K562 (cell line): Measurements from ENCODE around the gene PSMC2. TPM values are rescaled to one million over a fixed set of nuclear protein-coding genes. Genes with fewer than 3 reads are reported as not detected.

ENCODE experiments used
- ATAC-seq: fragments of 200-7000 bp; cut with Tn5 transposase; 3 replicates; pipeline ENCODE4 v1.9.1; 2020; ENCODE audit warnings: moderate library complexity
- BruUV-seq: library from RNA; stranded (reverse); fragments of 400-500 nt; replicated peaks from 2 replicates; lab custom pipeline; 2021; lab: Mats Ljungman, UMichigan
- CTCF ChIA-PET: fragments of 300-600 bp; formaldehyde crosslinking; extraction: SDS; loops from one replicate; lab custom pipeline; 2021; ENCODE audit warnings: low intra/inter-chr PET ratio; lab: Yijun Ruan, JAX
- POLR2A ChIA-PET: fragments of 300-600, 350-650 bp; sonication (Branson Sonifier 250); formaldehyde crosslinking; extraction: SDS; loops from one replicate; lab custom pipeline; 2021; ENCODE audit warnings: antibody characterized with exemption, inconsistent platforms; lab: Yijun Ruan, JAX
- DNase-seq, 4 experiments: peaks; one replicate each; pipeline versions ENCODE4 v3.0.0 to v3.0.0-alpha.2; 2011 to 2018; ENCODE audit warnings: low spot score in 3 of 4, mixed read lengths in 3 of 4; ENCODE audit errors: extremely low read depth in 1 of 4
- FAIRE-seq: peaks from 2 replicates; lab custom pipeline; 2011; peaks lifted over from hg19 to GRCh38; lab: Jason Lieb, UNC
- H2AFZ ChIP-seq: 2 replicates; pipeline ENCODE4 v1.6.0; 2011; ENCODE audit warnings: low read depth, low read length, control low read depth, inconsistent platforms
- H3K27ac ChIP-seq: fragments of 200-600 bp; 3 replicates; pipeline ENCODE4 v1.8.0; 2011; ENCODE audit warnings: low read depth, mild to moderate bottlenecking, control low read depth, inconsistent platforms, low read length, moderate library complexity, mixed read lengths; ENCODE audit errors: extremely low read depth
- H3K27me3 ChIP-seq, 2 experiments: fragments of 300-600 bp in 1 of 2; 2 replicates in 1 of 2; 3 replicates in 1 of 2; pipeline versions ENCODE4 v1.6.0 to v1.8.0; 2011; ENCODE audit warnings: inconsistent platforms in 2 of 2, low read length in 2 of 2, mild to moderate bottlenecking in 1 of 2, mixed read lengths in 1 of 2, moderate library complexity in 1 of 2; ENCODE audit not compliant: control insufficient read depth in 2 of 2, insufficient read depth in 2 of 2
- H3K36me3 ChIP-seq: fragments of 300-600 bp; 3 replicates; pipeline ENCODE4 v1.8.0; 2011; ENCODE audit warnings: mild to moderate bottlenecking, low read length, inconsistent platforms; ENCODE audit not compliant: control insufficient read depth, insufficient read depth
- H3K4me1 ChIP-seq, 2 experiments: fragments of 200-600 bp in 1 of 2; replicated peaks in 1 of 2; 2 replicates in 1 of 2; 3 replicates in 1 of 2; pipeline versions ENCODE4 v1.5.1 to v1.8.0; 2011; ENCODE audit warnings: inconsistent platforms in 2 of 2, low read length in 2 of 2, mild to moderate bottlenecking in 1 of 2, mixed read lengths in 1 of 2, moderate library complexity in 1 of 2; ENCODE audit not compliant: control insufficient read depth in 2 of 2, insufficient read depth in 2 of 2
- H3K4me2 ChIP-seq: 2 replicates; pipeline ENCODE4 v1.6.1; 2011; ENCODE audit warnings: low read length, control low read depth, inconsistent platforms, mixed read lengths; ENCODE audit not compliant: insufficient read depth
- H3K4me3 ChIP-seq: fragments of 200-600 bp; sonication (generic), shearing (Covaris generic); 2 replicates; pipeline ENCODE4 v1.5.1; 2016; ENCODE audit warnings: control low read depth, inconsistent platforms
- H3K79me2 ChIP-seq: fragments of 200-600 bp; 3 replicates; pipeline ENCODE4 v1.8.0; 2011; ENCODE audit warnings: low read length, inconsistent platforms; ENCODE audit not compliant: control insufficient read depth, insufficient read depth
- H3K9ac ChIP-seq, 2 experiments: 2 replicates each; pipeline versions ENCODE4 v1.6.0 to v1.6.1; 2011; ENCODE audit warnings: low read depth in 2 of 2, low read length in 2 of 2, control low read depth in 1 of 2, inconsistent platforms in 1 of 2, mild to moderate bottlenecking in 1 of 2, mixed read lengths in 1 of 2; ENCODE audit not compliant: insufficient read depth in 1 of 2
- H3K9me1 ChIP-seq: one replicate; pipeline ENCODE4 v1.6.0; 2011; ENCODE audit warnings: inconsistent platforms, mild to moderate bottlenecking, low read length, moderate library complexity; ENCODE audit not compliant: control insufficient read depth, insufficient read depth
- H3K9me3 ChIP-seq: replicated peaks from 2 replicates; pipeline ENCODE4 v1.5.1; 2011; ENCODE audit warnings: low read depth, low read length, inconsistent platforms; ENCODE audit not compliant: control insufficient read depth, insufficient read depth
- H4K20me1 ChIP-seq: replicated peaks from 2 replicates; pipeline ENCODE4 v1.6.1; 2011; ENCODE audit warnings: low read length, inconsistent platforms, mixed read lengths; ENCODE audit not compliant: control insufficient read depth, insufficient read depth
- ARID3B ChIP-seq: fragments of 250-450 bp; sonication (Bioruptor Pico); IDR thresholded peaks from 2 replicates; pipeline ENCODE4 v1.4.0; 2020; ENCODE audit warnings: borderline replicate concordance
- CC2D1A ChIP-seq: fragments of 450-650 bp; IDR thresholded peaks from 2 replicates; pipeline ENCODE4 v1.6.1; 2017; ENCODE audit warnings: mild to moderate bottlenecking
- CEBPZ ChIP-seq: fragments of 150-350 bp; IDR thresholded peaks from 2 replicates; pipeline ENCODE4 v1.6.1; 2014; ENCODE audit warnings: low read depth, mild to moderate bottlenecking, low read length, borderline replicate concordance
- GABPB1 ChIP-seq: sonication (generic); formaldehyde crosslinking; IDR thresholded peaks from 2 replicates; pipeline ENCODE4 v1.8.0; 2022; ENCODE audit warnings: mild to moderate bottlenecking, missing genetic modification reagents
- HNRNPK ChIP-seq: fragments of 200-400 bp; formaldehyde crosslinking; IDR thresholded peaks from one replicate; pipeline ENCODE4 v1.6.1; 2018; ENCODE audit warnings: mild to moderate bottlenecking, low read depth, low read length; ENCODE audit not compliant: poor library complexity, severe bottlenecking
- LARP7 ChIP-seq: fragments of 450-650 bp; IDR thresholded peaks from 2 replicates; pipeline ENCODE4 v1.6.1; 2016
- MCM7 ChIP-seq, 2 experiments: fragments of 450-650 bp; IDR thresholded peaks; 2 replicates each; pipeline ENCODE4 v1.6.1; 2016 to 2018
- POLR2A ChIP-seq: fragments of 450-650 bp; conservative IDR thresholded peaks from 2 replicates; pipeline ENCODE4 v1.6.1; 2016
- SREBF2 ChIP-seq: sonication (generic); formaldehyde crosslinking; IDR thresholded peaks from 2 replicates; pipeline ENCODE4 v1.4.0; 2020; ENCODE audit warnings: mild to moderate bottlenecking, missing genetic modification reagents
- ZNF124 ChIP-seq: sonication (generic); formaldehyde crosslinking; IDR thresholded peaks from 2 replicates; pipeline ENCODE4 v1.8.1; 2022; ENCODE audit warnings: missing genetic modification reagents
- ZNF24 ChIP-seq: fragments of 450-650 bp; IDR thresholded peaks from 2 replicates; pipeline ENCODE4 v1.6.1; 2016
- ZNF609 ChIP-seq: sonication (generic); formaldehyde crosslinking; IDR thresholded peaks from 2 replicates; pipeline ENCODE4 v1.8.1; 2023; ENCODE audit warnings: missing genetic modification reagents, mild to moderate bottlenecking, borderline replicate concordance
- WGBS: fragments of 100-300 bp; shearing (Covaris generic); methylation state at CpG from one replicate; pipeline ENCODE4 v1.1.6; 2016; ENCODE audit warnings: low coverage, mixed read lengths; ENCODE audit not compliant: insufficient coverage; ENCODE audit errors: missing lambda C conversion rate; 5-methylcytosine and 5-hydroxymethylcytosine counted together
- in situ Hi-C: fragments of 300-500 bp; cut with MboI; formaldehyde crosslinking; loops from 4 replicates; pipeline ENCODE4 v1.15.0; 2018; ENCODE audit warnings: inconsistent platforms, mixed read lengths
- intact Hi-C: fragments of 100-400 bp; cut with micrococcal nuclease; formaldehyde crosslinking; loops from 2 replicates; pipeline ENCODE4 v1.14.2; 2022
- polyA plus RNA-seq, 8 experiments: library from polyadenylated mRNA; depleted of rRNA in 4 of 8; stranded (reverse) in 5 of 8; unstranded in 3 of 8; fragments of >200 nt; fragmentation: Nextera tagmentation in 2 of 8; fragmentation: Illumina TruSeq in 1 of 8; extraction: Ambion mirVana in 2 of 8; extraction: Trizol in 1 of 8; gene quantifications; 2 replicates each; pipeline versions ENCODE4 v1.2.1 to v1.2.3, GENCODE V29; 2011 to 2014; ENCODE audit warnings: inconsistent platforms in 1 of 8, missing spikeins in 1 of 8
- total RNA-seq, 7 experiments: library from RNA; depleted of rRNA in 6 of 7; stranded (reverse); fragments of >200 nt in 6 of 7; fragmentation: Illumina TruSeq in 2 of 7; extraction: Trizol in 2 of 7; gene quantifications; 2 replicates each; pipeline versions ENCODE4 v1.2.1 to v1.2.3, GENCODE V29; 2011 to 2021; ENCODE audit warnings: low replicate concordance in 1 of 7

The PSMC2 gene
- total and polyA plus RNA-seq, 9 of the 15 experiments (the other 6 are each of a cell fraction or from before 2014, with no cell fraction given): 316 to 1,105 (median 511) TPM

GRCh38 chr7:103301441-103301840, 46.0 kb upstream of the PSMC2 start:
- 46% methylated on average over 2 of the region's 2 CpGs for WGBS
- ATAC-seq: no peak
- in situ Hi-C loops: no loop called here
- no peaks in the 10 kb centered on the region for H3K27me3 ChIP-seq
- no peak for TF ChIP-seq GABPB1 (CRISPR knock-in tag)
- TF ChIP-seq LARP7: no peak
- no peak for TF ChIP-seq CEBPZ
- no peak for TF ChIP-seq ZNF24
- no peak for TF ChIP-seq MCM7 (IDR thresholded peaks at IDR 0.05)
- TF ChIP-seq ZNF124 (CRISPR knock-in tag): no peak
- no peak for TF ChIP-seq SREBF2 (CRISPR knock-in tag)
- TF ChIP-seq CC2D1A: no peak
- no peak for TF ChIP-seq ZNF609 (CRISPR knock-in tag)
- no peak for TF ChIP-seq ARID3B
- no peak for TF ChIP-seq POLR2A
- TF ChIP-seq HNRNPK: no peak
- TF ChIP-seq, all 486 proteins: peak for 0
- CTCF ChIA-PET: no interaction called here
- no peak overlapping the region for H3K4me2 ChIP-seq
- H3K27ac ChIP-seq: no peak overlapping the region
- peaks cover 75% of the 10 kb centered on the region for H3K36me3 ChIP-seq
- H3K4me3 ChIP-seq: no peak overlapping the region
- H3K4me1 ChIP-seq: peaks cover 3 to 6% of the 10 kb centered on the region in 2 experiments; a peak in 4 of 5 replicates
- H3K9me3 ChIP-seq: no peaks in the 10 kb centered on the region
- DNase-seq (no peak), FAIRE-seq (no peak)
- H2AFZ ChIP-seq: no peak overlapping the region
- no peaks in the 10 kb centered on the region for H4K20me1 ChIP-seq
- H3K9ac ChIP-seq: no peak overlapping the region
- H3K9me1 ChIP-seq: no peaks in the 10 kb centered on the region
- peaks cover 24% of the 10 kb centered on the region for H3K79me2 ChIP-seq
- BruUV-seq: no TSS peak
- POLR2A ChIA-PET: interaction anchor here (0.7 to 2.1 kb wide), 3 partner anchors 12 to 43 kb away, joined by 3 to 5 read pairs (median 3); partner anchors contain the start of gene DNAJC2
- intact Hi-C loops: no loop called here
